ENCODE data around the gene SYNPO. TPM values are rescaled to one million over a fixed set of nuclear protein-coding genes. Genes with fewer than 3 reads are reported as not detected.

Gene SYNPO
- total RNA-seq, 1 donor from 2014 or later, result 16.1 TPM

DNA sequence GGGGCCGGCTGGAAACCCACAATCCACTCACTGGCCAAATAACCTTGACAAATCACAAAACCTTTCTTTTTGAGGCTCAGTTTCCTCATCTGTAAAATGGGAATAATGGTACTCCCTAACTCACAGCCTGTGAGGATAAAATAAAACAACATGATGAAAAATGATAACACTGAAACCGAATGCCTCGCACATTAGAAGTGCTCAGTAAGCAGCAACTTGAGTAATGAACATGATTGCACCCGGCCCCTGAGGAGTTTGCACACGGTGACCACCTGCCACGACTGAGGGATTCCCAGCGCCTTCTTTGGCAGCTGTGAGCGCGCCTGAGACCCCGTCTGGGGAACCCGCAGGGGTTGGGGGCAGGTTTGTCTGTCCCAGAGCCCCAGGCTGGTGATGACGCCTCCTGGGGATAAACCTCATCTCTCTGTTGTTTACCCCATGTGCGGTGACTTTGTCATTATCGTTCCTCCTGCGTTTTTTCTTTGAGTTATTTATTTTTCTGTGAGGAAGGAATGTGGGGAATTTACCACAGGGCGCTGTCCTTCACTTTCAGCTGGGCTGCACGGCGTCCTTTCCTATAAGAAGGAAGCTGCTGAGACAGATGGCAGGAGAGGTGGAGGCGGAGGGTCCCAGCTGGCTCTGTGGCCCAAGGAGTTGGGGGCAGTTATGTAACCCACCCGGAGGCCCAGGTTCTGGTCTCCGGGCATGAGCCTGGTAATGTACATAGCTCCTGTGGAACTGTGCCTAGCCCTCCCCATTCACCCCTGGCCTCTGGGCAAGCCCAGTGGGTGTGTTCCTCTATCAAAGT lies 3.0 kb upstream of the SYNPO start:
- TF ChIP-seq, protein P1, sequence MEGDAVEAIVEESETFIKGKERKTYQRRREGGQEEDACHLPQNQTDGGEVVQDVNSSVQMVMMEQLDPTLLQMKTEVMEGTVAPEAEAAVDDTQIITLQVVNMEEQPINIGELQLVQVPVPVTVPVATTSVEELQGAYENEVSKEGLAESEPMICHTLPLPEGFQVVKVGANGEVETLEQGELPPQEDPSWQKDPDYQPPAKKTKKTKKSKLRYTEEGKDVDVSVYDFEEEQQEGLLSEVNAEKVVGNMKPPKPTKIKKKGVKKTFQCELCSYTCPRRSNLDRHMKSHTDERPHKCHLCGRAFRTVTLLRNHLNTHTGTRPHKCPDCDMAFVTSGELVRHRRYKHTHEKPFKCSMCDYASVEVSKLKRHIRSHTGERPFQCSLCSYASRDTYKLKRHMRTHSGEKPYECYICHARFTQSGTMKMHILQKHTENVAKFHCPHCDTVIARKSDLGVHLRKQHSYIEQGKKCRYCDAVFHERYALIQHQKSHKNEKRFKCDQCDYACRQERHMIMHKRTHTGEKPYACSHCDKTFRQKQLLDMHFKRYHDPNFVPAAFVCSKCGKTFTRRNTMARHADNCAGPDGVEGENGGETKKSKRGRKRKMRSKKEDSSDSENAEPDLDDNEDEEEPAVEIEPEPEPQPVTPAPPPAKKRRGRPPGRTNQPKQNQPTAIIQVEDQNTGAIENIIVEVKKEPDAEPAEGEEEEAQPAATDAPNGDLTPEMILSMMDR (IDR thresholded peaks at IDR 0.05; ENCODE audit: partially characterized antibody, unreplicated experiment), result no peak
- peaks cover 16% of the 10 kb centered on the region for H3K27me3 Mint-ChIP-seq (ENCODE audit: unreplicated experiment)
- H3K4me1 Mint-ChIP-seq (ENCODE audit: low read depth, unreplicated experiment), result peaks cover 52% of the 10 kb centered on the region
- DNase-seq, result peak; percentile 77
- H3K9me3 Mint-ChIP-seq (ENCODE audit: unreplicated experiment), result peaks cover 12% of the 10 kb centered on the region
- H3K4me3 Mint-ChIP-seq (ENCODE audit: unreplicated experiment), result peak overlapping the region; percentile 49
- no peaks in the 10 kb centered on the region for H3K36me3 Mint-ChIP-seq (ENCODE audit: unreplicated experiment)
- H3K27ac Mint-ChIP-seq (ENCODE audit: unreplicated experiment), result peak overlapping the region; percentile 94

DNA sequence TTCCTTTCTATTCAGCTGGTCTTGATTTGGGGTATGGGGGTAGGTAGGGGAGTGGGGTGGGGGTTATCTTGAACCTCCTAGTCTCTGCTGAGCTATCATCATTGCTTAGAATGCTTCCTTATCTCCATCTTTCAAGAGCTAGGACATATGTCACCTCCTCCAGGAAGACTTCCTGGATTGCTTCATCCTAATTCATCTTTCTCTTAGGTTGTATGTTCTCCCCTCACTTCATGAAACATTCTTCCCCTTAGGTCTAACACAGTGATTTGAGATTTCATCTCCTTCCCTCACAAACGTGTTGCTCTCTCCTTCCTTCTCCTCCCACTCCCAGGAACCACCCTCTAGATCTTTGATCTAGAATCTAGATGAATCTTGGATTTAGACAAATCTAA lies 2.4 kb upstream of the SYNPO start:
- Mint-ChIP-seq H3K4me3 (ENCODE audit: unreplicated experiment) (peak overlapping the region; percentile 56), H3K36me3 (ENCODE audit: unreplicated experiment) (no peaks in the 10 kb centered on the region), H3K4me1 (ENCODE audit: low read depth, unreplicated experiment) (peaks cover 50% of the 10 kb centered on the region), H3K27me3 (ENCODE audit: unreplicated experiment) (peaks cover 16% of the 10 kb centered on the region), H3K27ac (ENCODE audit: unreplicated experiment) (peak overlapping the region; percentile 86), H3K9me3 (ENCODE audit: unreplicated experiment) (peaks cover 11% of the 10 kb centered on the region)
- DNase-seq, result no peak
- TF ChIP-seq, protein P1 (IDR thresholded peaks at IDR 0.05; ENCODE audit: partially characterized antibody, unreplicated experiment), result no peak

- peak overlapping the region; percentile 56 for H3K4me3 Mint-ChIP-seq (ENCODE audit: unreplicated experiment)
- peaks cover 46% of the 10 kb centered on the region for H3K4me1 Mint-ChIP-seq (ENCODE audit: low read depth, unreplicated experiment)
- H3K27ac Mint-ChIP-seq (ENCODE audit: unreplicated experiment), result peak overlapping the region; percentile 86
- peaks cover 11% of the 10 kb centered on the region for H3K9me3 Mint-ChIP-seq (ENCODE audit: unreplicated experiment)
- H3K27me3 Mint-ChIP-seq (ENCODE audit: unreplicated experiment), result peaks cover 16% of the 10 kb centered on the region
- no peaks in the 10 kb centered on the region for H3K36me3 Mint-ChIP-seq (ENCODE audit: unreplicated experiment)
- TF ChIP-seq, protein P1 (IDR thresholded peaks at IDR 0.05; ENCODE audit: partially characterized antibody, unreplicated experiment), result no peak
- no peak for DNase-seq
These were observed 1.7 kb upstream of the SYNPO start for GRCh38 chr5:150638488-150639376.

DNA sequence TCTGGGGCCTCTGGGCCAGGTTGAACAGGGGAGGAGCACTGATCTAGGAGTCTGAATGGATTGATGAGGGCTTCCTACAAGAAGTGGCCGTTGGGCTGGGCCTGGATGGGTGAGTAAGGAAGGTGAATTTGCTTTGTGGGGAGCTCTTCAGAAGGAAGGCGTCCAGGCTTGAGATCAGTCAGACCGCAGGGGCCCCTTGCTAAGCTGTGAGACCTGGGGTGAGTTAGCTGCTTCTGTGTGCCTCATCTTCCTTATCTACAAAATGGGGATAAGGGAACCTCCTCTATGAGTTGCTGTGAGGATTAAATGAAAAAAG lies 1.1 kb upstream of the SYNPO start:
- H3K4me3 Mint-ChIP-seq (ENCODE audit: unreplicated experiment), result no peak overlapping the region
- no peak overlapping the region for H3K27ac Mint-ChIP-seq (ENCODE audit: unreplicated experiment)
- TF ChIP-seq, protein P1 (IDR thresholded peaks at IDR 0.05; ENCODE audit: partially characterized antibody, unreplicated experiment), result no peak
- H3K36me3 Mint-ChIP-seq (ENCODE audit: unreplicated experiment), result no peaks in the 10 kb centered on the region
- H3K9me3 Mint-ChIP-seq (ENCODE audit: unreplicated experiment), result peaks cover 11% of the 10 kb centered on the region
- peaks cover 16% of the 10 kb centered on the region for H3K27me3 Mint-ChIP-seq (ENCODE audit: unreplicated experiment)
- H3K4me1 Mint-ChIP-seq (ENCODE audit: low read depth, unreplicated experiment), result peaks cover 49% of the 10 kb centered on the region
- DNase-seq, result no peak
